GF-D8 (cell line): ENCODE results near the gene ATG5.

Source experiments
- DNase-seq: peaks from one replicate; lab custom pipeline; 2025; lab: John Stamatoyannopoulos, UW

ATG5 gene

GRCh38 chr6:106180208-106180607 lies 145.4 kb downstream of the ATG5 start:
- DNase-seq = no peak

- no peak for DNase-seq
Measured at GRCh38 chr6:106178900-106179299, 146.7 kb downstream of the ATG5 start.

- DNase-seq = no peak
Measured at GRCh38 chr6:106177786-106178185, 147.8 kb downstream of the ATG5 start.

DNA sequence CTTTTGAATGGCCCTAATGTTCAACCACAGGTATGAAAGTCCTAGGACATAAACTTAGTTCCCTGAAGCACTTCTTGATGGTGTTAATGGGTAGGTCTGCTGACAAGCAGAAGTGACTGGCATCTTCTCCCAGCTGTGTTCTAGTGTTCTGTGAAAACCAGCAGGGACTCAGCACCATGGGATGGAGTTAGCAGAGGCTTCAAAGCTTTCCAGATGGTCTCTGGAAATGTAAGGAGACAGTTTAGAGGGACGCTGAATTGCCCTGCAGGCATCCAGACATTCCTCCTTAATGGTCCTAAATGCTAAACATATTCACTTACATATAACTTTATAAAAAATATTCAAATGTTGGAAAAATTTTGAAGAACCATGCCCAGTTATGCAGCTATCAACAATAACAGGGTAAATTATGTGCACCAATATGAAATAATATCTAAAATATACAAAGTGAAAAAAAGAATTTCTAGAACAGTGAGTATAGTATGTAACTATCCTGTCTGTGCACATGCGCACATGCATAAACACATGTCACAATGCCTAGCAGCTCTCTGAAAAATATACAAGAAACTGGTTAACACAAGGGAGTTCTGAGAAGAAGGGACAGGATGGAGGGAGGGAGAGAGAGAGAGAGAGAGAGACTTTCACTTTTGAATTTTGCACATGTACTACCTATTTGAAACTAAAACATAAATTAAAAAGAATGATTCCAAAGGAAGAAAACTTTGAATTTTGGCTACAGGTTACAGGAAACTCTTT lies 152.3 kb downstream of the ATG5 start:
- no peak for DNase-seq

DNA sequence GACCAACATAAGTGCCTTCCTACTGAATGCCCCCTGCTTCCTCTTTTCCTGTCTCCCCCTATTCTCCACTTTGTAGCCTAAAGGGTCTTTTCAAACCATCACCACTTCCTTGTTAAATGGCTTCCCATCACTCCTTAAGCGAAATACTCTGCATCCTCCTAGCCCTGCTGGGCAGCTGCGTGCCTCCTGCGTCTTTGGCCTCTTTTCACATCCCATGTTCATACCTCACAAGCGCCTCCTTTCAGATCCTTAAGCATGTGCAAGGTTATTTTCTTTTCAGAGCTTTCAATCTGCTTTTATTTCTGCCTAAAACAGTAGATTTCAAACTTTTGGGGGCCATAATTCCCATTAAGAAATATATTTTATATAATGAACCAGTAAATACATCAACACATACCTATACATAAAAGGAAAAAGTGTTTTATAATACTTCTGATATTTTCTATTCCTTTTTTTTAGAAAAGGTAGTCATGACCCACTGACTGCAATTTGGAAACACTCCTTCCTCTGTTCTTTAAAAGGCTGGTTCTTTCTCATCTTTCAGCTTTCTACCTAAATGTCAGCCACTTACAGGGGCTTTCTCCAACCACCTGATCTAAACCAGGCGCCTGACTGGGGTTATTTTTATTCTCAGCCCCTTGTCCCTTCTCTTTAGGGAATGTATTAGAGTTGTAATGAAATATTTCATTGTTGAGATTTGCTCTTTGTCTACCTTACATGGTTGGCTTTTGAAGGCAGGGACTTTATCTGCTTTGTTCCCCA lies 155.3 kb downstream of the ATG5 start:
- no peak for DNase-seq

DNA sequence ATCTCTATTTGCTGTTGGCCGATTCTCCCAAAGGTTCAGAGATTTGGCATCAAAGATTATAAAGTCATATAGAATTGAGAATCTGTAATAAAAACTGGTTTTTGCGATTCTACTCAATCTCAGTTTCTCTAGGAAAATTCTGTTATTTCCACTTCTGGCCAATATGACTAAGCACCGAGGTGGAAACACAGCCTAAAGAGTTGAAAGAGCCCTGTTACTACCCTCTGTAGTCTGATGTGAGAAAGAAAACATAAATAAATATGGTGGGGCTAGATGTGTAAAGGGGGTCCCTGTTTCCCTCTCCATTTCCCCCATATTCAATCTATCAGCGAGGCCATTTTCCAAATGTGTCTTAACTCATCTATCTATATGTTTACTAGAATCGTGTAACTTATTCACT lies 156.0 kb downstream of the ATG5 start:
- no peak for DNase-seq

DNA sequence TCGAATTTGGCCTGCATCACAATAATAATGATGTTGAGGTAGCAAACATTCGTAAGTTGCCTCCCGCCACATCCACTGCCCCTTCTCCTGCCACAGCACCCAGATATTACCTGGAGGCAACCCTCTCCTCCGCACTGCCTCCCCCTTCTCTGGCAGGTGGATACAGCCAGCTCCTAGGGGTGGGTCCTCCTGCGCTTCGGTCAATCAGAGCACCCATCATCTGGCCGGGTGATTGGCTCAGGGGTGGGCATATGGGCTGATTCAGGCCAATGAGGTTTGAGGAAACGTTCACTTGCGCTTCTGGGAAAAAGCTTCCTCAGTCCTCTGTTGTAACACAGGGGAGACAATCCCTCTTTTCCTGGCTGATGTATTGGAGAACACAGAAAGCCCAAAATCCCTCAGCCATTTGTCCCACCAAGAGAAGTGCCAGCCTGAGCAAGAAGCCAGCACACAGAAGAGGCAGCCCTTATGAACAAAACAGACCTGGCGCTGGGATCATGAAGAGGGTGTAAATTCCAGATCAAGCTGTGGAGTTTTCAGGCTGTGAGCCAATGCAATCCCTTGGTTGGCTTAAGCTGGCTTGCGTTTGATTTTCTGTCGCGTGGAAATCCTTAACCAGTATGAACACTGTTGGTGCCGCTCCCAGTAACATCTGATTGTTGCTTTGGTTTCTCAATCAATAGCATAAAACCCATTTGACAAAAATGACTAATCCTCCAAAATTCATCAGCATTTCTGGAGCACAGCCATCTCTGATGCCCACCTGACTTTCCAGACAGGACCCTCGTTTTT lies 157.3 kb downstream of the ATG5 start:
- DNase-seq = no peak

- DNase-seq = no peak
Measured at GRCh38 chr6:106167096-106167814, 158.3 kb downstream of the ATG5 start.

GRCh38 chr6:106165885-106166485 lies 159.6 kb downstream of the ATG5 start:
- no peak for DNase-seq

- DNase-seq = peak; percentile 37
Measured at GRCh38 chr6:106163966-106164877, 161.3 kb downstream of the ATG5 start.

DNA sequence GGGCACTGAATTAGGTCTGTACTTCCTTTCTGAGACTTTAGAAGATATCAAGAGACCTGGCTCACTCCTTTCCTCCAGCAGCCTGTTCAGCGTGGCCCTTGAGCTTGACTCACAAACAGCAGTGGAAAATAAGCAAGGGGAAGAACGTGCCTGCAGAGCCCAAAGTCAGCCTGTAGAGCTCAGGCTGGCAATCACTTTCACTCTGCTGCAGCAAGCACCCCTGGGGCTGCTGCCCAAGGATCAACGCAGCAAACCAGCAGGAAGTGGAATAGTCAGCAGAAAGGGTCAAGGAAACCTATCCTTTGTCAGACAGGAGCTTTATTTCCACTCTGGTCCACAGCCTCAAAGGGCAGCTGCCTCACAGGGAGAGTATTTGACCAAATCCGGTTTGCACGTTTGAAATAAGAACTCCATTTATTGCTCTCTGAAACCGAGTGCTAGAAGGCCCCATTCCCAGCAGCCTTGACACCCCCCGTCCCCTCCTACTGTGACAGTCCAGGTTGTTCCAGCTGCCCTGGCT lies 162.1 kb downstream of the ATG5 start:
- DNase-seq = no peak

DNA sequence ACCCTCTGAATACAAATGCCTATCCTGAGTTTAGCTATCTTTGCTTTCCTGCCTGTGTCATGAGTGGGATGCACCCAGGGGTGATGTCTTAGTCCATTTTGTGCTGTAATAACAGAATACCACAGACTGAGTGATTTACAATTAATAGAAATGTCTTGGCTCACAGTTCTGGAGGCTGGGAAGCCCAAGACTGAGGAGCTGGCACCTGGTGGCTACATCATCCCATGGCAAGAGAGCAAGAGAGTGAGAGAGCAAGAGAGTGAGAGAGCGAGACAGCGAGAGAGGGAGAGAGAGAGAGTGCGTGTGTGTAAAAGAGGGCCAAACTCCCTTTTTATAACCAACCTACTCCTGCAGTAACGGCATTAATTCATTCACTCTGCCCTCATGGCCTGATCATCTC lies 162.6 kb downstream of the ATG5 start:
- no peak for DNase-seq

DNA sequence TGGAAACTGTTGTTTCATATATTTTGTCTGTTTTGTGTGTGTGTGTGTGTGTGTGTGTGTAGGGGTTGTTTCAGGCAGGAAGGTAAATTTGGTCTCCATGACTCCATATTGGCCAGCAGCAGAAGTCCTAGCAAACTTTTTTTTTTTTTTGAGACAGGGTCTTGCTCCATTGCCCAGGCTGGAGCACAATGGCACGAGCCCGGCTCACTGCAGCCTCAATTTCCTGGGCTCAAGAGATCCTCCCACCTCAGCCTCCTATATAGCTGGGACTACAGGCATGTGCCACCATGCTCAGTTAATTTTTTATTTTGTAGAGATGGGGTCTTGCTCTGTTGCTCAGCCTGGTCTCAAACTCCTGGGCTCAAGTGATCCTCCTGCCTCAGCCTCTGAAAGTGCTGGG lies 163.7 kb downstream of the ATG5 start:
- DNase-seq = no peak

- DNase-seq = no peak
Measured at GRCh38 chr6:106161311-106161874, 164.2 kb downstream of the ATG5 start.

- no peak for DNase-seq
Measured at GRCh38 chr6:106160189-106160588, 165.4 kb downstream of the ATG5 start.

DNA sequence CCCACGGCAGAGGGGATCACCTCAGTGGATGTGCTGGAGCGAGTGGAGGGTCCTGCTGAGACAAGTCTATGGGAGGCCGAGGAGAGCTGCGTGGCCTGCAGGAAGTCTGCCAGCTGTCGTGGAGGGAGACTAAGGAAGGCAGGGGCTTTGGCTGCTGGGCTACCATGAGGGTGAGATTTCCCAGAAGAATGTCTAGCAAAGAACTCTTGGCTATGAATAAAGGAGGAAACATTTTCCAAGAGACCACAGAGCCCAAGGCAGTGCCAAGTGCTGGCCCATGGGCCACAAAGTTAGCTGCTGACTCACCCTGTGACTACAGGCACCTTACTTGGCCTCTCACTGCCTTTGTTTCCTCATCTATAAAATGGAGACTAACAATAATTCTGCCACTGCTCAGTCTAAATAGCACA lies 166.0 kb downstream of the ATG5 start:
- DNase-seq = no peak

DNA sequence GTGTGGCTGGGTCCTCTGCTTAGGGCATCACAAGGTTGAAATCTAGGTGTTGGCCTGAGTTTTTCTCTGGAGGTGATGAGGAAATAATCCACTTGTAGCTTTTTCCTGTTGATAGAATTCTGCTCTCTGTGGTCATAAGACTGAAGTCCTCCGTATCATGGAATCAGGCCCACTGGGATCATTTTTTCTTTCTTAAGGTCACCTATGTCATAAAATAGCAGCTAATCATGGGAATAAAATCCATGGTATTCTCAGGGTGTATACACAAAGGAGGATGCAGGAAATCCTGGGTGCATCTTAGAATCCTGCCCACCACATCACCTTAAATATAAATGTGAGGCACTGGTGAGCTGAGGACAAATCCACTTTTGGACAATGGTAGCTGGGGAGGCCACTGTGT lies 166.7 kb downstream of the ATG5 start:
- no peak for DNase-seq

- DNase-seq = no peak
Measured at GRCh38 chr6:106156863-106157262, 168.7 kb downstream of the ATG5 start.

GRCh38 chr6:106156413-106156812 lies 169.1 kb downstream of the ATG5 start:
- DNase-seq = no peak

DNA sequence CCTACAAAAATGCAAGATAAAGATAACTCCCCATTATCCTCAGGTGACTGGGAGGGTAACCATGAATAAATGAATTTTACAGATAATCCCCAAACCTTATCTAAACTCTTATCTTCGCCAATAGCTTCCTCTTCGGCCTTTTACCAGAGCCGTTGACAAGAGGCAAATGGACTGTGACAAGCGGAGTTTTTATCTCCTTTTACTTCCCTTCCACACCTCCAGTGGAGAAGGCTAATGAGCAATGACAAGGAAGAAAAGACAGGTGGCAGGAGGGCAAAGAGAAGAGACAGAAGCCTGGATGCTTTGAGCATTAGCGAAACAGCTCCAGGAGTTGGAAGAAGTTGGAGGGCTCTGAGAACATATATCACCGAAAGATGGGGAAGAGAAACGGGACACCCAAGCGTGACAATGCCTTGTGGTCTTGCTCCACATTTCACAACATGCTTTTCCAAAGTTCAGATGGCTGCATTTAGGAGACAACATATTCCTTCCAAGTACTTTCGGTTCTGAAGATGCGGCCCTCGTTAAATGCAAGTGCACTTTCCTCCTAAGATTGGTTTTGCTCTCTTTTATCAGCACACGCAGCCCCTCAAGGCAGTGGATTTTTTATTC lies 170.2 kb downstream of the ATG5 start:
- no peak for DNase-seq
